GM12875 (cell line): Measurements from ENCODE around the gene VPS13C.

Source experiments
- H3K4me3 ChIP-seq: one replicate; pipeline ENCODE4 v1.5.1; 2011; ENCODE audit warnings: low read depth, low read length, control low read depth
- TF ChIP-seq, protein P1 (sequence below): IDR thresholded peaks from 2 replicates; pipeline ENCODE4 v1.5.1; 2011; ENCODE audit warnings: low read depth, mild to moderate bottlenecking, control low read depth, inconsistent platforms, low read length, moderate library complexity, borderline replicate concordance; ENCODE audit not compliant: insufficient read depth

The VPS13C gene

DNA sequence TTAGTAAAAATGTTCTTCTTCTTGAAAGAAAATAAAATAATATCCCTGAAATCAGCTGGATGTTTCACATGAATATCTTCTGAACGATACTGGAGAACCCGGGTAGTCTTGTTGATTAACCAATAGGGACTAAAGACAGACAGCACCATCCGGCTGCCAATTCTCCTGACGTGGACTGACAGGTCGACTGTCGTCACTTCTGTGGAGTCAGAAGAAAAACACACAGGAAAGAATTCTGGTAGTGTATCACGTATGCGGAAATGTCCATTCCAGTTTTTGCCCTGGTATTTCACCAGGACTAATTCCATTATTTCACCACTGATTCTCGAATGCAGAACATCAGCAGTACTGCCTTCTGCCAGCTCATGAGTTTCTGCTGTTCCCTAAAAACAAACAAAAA, 144.6 kb downstream of the VPS13C start:
- no peak overlapping the region for H3K4me3 ChIP-seq
- TF ChIP-seq, protein P1, sequence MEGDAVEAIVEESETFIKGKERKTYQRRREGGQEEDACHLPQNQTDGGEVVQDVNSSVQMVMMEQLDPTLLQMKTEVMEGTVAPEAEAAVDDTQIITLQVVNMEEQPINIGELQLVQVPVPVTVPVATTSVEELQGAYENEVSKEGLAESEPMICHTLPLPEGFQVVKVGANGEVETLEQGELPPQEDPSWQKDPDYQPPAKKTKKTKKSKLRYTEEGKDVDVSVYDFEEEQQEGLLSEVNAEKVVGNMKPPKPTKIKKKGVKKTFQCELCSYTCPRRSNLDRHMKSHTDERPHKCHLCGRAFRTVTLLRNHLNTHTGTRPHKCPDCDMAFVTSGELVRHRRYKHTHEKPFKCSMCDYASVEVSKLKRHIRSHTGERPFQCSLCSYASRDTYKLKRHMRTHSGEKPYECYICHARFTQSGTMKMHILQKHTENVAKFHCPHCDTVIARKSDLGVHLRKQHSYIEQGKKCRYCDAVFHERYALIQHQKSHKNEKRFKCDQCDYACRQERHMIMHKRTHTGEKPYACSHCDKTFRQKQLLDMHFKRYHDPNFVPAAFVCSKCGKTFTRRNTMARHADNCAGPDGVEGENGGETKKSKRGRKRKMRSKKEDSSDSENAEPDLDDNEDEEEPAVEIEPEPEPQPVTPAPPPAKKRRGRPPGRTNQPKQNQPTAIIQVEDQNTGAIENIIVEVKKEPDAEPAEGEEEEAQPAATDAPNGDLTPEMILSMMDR, result no peak

DNA sequence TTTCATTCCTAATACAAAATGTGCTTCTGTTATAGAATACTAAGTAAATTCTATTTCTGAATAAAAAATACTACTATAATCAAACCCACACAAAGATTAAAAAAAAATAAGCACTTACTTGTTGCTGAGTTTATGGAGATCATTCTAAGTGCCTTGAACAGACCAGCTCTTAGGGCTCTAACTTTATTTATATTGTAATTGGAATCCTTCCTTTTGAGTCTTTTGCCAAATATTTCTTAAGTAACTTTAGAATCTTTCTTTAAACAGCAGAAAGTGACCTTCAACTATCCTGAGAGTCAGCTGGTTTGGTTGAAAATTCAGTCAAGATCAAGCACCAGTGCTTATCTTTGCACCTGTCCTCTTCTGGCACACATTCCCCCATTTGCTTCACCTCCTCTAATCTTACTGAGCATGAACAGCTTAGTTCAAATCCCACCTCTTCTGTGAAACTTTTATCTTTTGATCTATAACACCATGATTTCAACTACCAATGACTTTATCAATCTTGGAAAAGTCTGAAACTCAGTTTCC, 149.3 kb downstream of the VPS13C start:
- TF ChIP-seq, protein P1, result no peak
- H3K4me3 ChIP-seq, result no peak overlapping the region

DNA sequence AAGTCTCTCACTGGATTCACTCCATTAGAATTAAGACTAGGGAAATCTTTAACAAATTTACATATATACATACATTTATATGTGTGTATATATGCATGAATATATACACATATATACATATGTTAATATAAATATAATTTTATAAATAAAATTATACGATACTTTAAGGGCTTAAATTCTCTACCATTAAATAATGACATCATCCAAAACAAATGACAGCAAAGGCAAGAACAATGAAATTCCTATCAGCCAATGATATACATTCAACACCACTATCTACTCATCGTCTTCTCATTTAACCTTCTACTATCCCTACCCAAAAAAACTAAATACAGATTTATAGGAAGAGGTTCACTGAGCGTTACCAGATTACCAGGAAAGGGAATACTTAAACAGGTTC, 152.0 kb downstream of the VPS13C start:
- no peak overlapping the region for H3K4me3 ChIP-seq
- TF ChIP-seq, protein P1, result no peak

DNA sequence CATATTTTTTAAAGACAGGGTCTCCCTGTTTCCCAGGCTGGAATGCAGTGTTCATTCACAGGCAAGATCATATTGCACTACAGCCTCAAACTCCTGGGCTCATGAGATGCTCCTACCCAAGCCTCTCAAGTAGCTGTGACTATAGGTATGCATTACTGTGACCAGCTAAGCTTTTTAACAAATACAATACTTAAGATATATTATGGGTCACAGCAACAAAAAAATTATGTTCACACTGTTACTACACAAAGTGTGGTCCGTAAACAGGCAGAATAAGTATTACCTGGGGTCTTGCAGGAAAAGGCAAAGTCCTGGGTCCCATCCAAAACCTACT, 152.5 kb downstream of the VPS13C start:
- TF ChIP-seq, protein P1, result no peak

DNA sequence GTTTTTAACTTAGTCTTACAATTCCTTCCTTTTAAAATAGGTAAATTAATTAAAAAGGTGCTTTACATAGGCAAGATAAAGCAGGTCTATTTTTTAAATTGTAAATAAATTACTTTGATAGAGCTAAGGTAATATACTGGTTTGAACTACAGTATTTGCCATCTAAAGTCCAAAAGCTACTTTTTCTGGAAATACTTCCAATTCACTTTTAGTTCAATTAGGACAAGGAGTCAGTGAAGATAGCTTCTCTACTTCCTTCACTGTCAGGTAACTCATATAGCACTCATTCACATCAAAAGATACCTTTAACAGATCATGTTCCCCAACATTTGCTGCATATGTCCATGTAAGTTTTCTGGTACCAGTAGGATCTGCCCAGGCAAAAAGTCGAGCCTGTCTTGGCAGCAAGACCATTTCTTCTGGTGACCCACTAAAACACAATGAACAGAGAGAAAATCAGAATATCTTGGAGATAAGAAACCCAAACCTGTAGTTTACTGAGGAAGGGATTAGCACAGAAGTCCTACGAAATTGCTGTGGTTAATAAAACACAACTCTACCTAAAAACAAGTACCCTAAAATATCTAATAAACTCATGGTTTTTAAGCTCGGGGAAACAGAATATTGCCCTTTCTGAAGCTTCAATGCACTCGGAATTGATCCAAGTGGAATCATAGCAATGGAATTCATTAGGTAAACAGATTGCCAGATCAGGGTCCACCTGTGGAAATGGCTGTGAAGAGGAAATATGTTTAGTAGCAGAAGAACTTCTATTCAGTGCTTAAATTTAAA, 153.1 kb downstream of the VPS13C start:
- TF ChIP-seq, protein P1, result no peak

More for the DNA sequence above, 152.5 kb downstream of the VPS13C start:
- H3K4me3 ChIP-seq, result no peak overlapping the region

DNA sequence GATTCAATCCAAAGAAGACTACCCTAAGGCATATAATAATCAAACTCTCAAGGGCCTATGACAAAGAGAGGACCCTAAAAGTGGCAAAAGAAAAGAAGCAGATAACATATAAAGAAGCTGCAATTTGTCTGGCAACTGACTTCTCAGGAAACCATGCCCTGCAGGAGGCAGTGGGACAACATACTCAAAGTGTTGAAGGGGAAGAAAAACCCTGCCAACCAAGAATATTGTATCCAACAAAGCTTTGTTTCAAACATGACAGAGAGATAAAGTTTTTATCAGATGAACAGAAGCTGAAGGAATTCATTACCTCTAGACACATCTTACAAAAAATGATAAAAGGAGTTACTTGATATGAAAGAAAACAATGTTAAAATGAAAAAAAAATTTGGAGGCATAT, 167.1 kb downstream of the VPS13C start:
- no peak overlapping the region for H3K4me3 ChIP-seq
- TF ChIP-seq, protein P1, result no peak

More for the DNA sequence above, 153.1 kb downstream of the VPS13C start:
- no peak overlapping the region for H3K4me3 ChIP-seq

DNA sequence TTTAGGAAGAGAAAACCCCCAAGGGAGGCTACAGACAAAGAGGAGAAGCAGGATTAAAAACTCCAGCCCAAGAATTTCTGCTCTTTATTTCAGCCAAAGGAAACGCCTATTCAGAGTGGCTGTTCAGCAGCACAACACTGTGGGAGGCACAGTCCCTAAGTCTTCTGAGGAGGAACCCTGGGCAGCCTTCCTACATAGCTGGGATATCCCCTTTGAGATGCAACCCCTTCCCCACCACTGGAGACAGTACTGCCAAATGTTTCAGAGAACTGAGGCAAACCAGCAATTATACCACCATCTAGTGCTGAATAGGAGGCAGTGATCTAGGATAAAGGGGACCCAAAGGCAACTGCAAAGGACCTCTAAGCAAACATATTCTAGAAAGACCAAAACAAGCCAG, 168.1 kb downstream of the VPS13C start:
- TF ChIP-seq, protein P1, result no peak

More for the DNA sequence above, 168.1 kb downstream of the VPS13C start:
- H3K4me3 ChIP-seq, result no peak overlapping the region
